ENCODE results near the gene LEPROT. TPM values are rescaled to one million over a fixed set of nuclear protein-coding genes. Genes with fewer than 3 reads are reported as not detected.

LEPROT gene
- total RNA-seq, 1 experiment from 2014 or later = 25.7 TPM

GRCh38 chr1:65478379-65479026 lies 58.0 kb downstream of the LEPROT start (continued):
- no peak for TF ChIP-seq ZBTB33 (IDR thresholded peaks at IDR 0.05; ENCODE audit: extremely low read depth, insufficient replicate concordance, low read length)
- no peak for TF ChIP-seq CEBPB (IDR thresholded peaks at IDR 0.05; ENCODE audit: low read depth)

DNA sequence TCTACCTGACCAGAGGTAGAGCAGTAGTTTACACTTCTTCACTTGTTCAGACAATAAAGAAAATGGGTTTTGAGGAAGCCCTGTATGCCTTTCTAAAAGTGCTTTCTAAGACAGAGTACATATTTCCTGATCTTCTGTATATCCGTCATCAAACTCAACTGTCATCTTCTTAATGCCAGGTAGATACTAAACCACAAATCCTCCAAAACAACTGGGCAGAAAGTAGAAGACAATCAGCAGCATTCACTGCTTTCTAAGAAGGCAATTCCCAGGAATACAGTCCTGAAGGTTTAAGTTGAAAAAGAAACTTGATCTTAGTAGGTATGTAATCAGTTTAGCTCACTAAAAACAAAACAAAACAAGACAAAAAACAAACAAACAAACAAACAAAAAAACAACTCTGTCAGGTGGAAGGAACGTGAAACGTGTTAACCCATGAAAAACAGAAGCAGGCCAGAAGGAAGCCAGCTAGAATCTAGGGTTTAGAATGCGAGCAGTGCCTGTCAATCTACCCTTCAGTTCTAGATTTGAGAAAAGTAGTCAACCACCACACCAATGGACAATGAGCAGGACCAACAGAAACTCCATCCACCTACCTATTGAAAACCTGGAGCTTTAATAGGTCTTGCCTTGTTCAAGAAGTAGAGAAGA lies 59.2 kb downstream of the LEPROT start:
- Histone ChIP-seq H3K9me3 (ENCODE audit: control insufficient read depth in 1 of 2, insufficient read depth in 1 of 2, low read depth in 1 of 2, low read length in 2 of 2) (no peaks in the 10 kb centered on the region), H3K4me3 (replicated peaks in 1 of 2; ENCODE audit: low read depth in 1 of 2, low read length in 2 of 2) (no peak overlapping the region), H3K9me2 (ENCODE audit: insufficient read depth) (no peaks in the 10 kb centered on the region), H3K4me1 (ENCODE audit: control insufficient read depth in 1 of 2, insufficient read depth in 2 of 2, low read length in 2 of 2) (no peaks in the 10 kb centered on the region), H3K27ac (ENCODE audit: low read depth, low read length) (no peak overlapping the region), H4K20me1 (ENCODE audit: insufficient read depth) (no peaks in the 10 kb centered on the region), H3K36me3 (ENCODE audit: control insufficient read depth in 1 of 2, insufficient read depth in 2 of 2, low read length in 2 of 2) (no peaks in the 10 kb centered on the region), H2AFZ (ENCODE audit: low read depth, low read length, poor library complexity, severe bottlenecking) (no peak overlapping the region), H3K4me2 (ENCODE audit: low read length) (no peak overlapping the region), H3K79me2 (ENCODE audit: insufficient read depth, low read length) (no peaks in the 10 kb centered on the region), H3K9ac (ENCODE audit: low read length) (no peak overlapping the region), H3K27me3 (ENCODE audit: insufficient read depth, low read length) (no peaks in the 10 kb centered on the region)
- DNase-seq (ENCODE audit: low read depth, low spot score) = no peak
- no peak for ATAC-seq
- TF ChIP-seq ELF1 (IDR thresholded peaks at IDR 0.05; ENCODE audit: borderline replicate concordance, low read depth) (no peak), ZNF274 (IDR thresholded peaks at IDR 0.05; ENCODE audit: low read depth, low read length) (no peak), REST (IDR thresholded peaks at IDR 0.05; ENCODE audit: low read depth) (no peak), POLR2A (IDR thresholded peaks at IDR 0.05; ENCODE audit: borderline replicate concordance, extremely low read depth, insufficient read depth, insufficient read length) (no peak), SRF (IDR thresholded peaks at IDR 0.05; ENCODE audit: low read depth) (no peak), RAD21 (IDR thresholded peaks at IDR 0.05; ENCODE audit: low read depth) (no peak), ZFX (IDR thresholded peaks at IDR 0.05) (no peak), MAX (IDR thresholded peaks at IDR 0.05) (no peak), POLR2AphosphoS5 (IDR thresholded peaks at IDR 0.05; ENCODE audit: low read depth, low read length) (no peak), EZH2 (IDR thresholded peaks at IDR 0.05) (no peak), EZH2phosphoT487 (IDR thresholded peaks at IDR 0.05; ENCODE audit: borderline replicate concordance) (no peak), EGR1 (IDR thresholded peaks at IDR 0.05; ENCODE audit: low read depth) (no peak), YY1 (IDR thresholded peaks at IDR 0.05; ENCODE audit: extremely low read depth, insufficient replicate concordance, low read depth, low read length) (no peak)
- TF ChIP-seq, protein P1, sequence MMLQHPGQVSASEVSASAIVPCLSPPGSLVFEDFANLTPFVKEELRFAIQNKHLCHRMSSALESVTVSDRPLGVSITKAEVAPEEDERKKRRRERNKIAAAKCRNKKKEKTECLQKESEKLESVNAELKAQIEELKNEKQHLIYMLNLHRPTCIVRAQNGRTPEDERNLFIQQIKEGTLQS (IDR thresholded peaks at IDR 0.05) = no peak
- POLR2A ChIA-PET = interaction anchor here (1.3 kb wide), 1 partner anchor 12 kb away, joined by 3 read pairs; no protein-coding TSS in a partner anchor
- intact Hi-C loops (cut with micrococcal nuclease) = no loop called here
- RAD21 ChIA-PET (ENCODE audit: low non-redundant PET in 1 of 2, low total read pairs in 2 of 2, uncharacterized antibody in 2 of 2, unreplicated experiment in 2 of 2) = interaction anchor here in 1 of 2 experiments (0.6 kb wide), 1 partner anchor 536 kb away, joined by 3 read pairs; no protein-coding TSS in a partner anchor
- CTCF ChIA-PET = no interaction called here
- no TSS peak for BruUV-seq (replicated peaks)
